Osteoblast (primary cell): Measurements from ENCODE around the gene NAGA. TPM values are rescaled to one million over a fixed set of nuclear protein-coding genes. Genes with fewer than 3 reads are reported as not detected.
"Not testable (repeated sequence)": the region's sequence is repeated elsewhere in the genome, so short reads cannot be mapped to it uniquely, and the experiment has no call there.

Source experiments
- DNase-seq: peaks from one replicate; pipeline ENCODE4 v3.0.0; 2011; ENCODE audit warnings: low spot score, mixed read lengths; ENCODE audit not compliant: insufficient read length; ENCODE audit errors: missing footprints
- H2AFZ ChIP-seq: 2 replicates; pipeline ENCODE4 v1.6.0; 2011; ENCODE audit warnings: mild to moderate bottlenecking, low read length
- H3K27ac ChIP-seq: 2 replicates; pipeline ENCODE4 v1.5.1; 2011; ENCODE audit warnings: mild to moderate bottlenecking, low read depth, low read length, moderate library complexity
- H3K27me3 ChIP-seq: 2 replicates; pipeline ENCODE4 v1.6.0; 2012; ENCODE audit warnings: mild to moderate bottlenecking, control low read depth, inconsistent platforms, low read length, moderate library complexity; ENCODE audit not compliant: insufficient read depth
- H3K36me3 ChIP-seq: 2 replicates; pipeline ENCODE4 v1.5.1; 2011; ENCODE audit warnings: mild to moderate bottlenecking, low read length, control low read depth, moderate library complexity; ENCODE audit not compliant: insufficient read depth
- H3K4me1 ChIP-seq: 2 replicates; pipeline ENCODE4 v1.5.1; 2011; ENCODE audit warnings: mild to moderate bottlenecking, low read length, control low read depth, moderate library complexity; ENCODE audit not compliant: insufficient read depth
- H3K4me2 ChIP-seq: 2 replicates; pipeline ENCODE4 v1.6.0; 2011; ENCODE audit warnings: mild to moderate bottlenecking, low read length; ENCODE audit not compliant: insufficient read depth
- H3K4me3 ChIP-seq: fragments of 200-600 bp; sonication (generic); 3 replicates; pipeline ENCODE4 v1.5.1; 2012; ENCODE audit warnings: mild to moderate bottlenecking, low read length, inconsistent platforms; ENCODE audit not compliant: insufficient read depth
- H3K79me2 ChIP-seq: 2 replicates; pipeline ENCODE4 v1.6.0; 2012; ENCODE audit warnings: mild to moderate bottlenecking, low read length, control low read depth, inconsistent platforms; ENCODE audit not compliant: insufficient read depth
- H3K9me3 ChIP-seq: 2 replicates; pipeline ENCODE4 v1.5.1; 2011; ENCODE audit warnings: low read depth, low read length, control low read depth
- H4K20me1 ChIP-seq: 2 replicates; pipeline ENCODE4 v1.6.0; 2012; ENCODE audit warnings: mild to moderate bottlenecking, low read length, control low read depth; ENCODE audit not compliant: insufficient read depth
- CTCF ChIP-seq: IDR thresholded peaks from 2 replicates; pipeline ENCODE4 v1.5.1; 2011; ENCODE audit warnings: mild to moderate bottlenecking, low read depth, low read length, moderate library complexity; ENCODE audit errors: extremely low read depth
- total RNA-seq: library from RNA; depleted of rRNA; stranded (reverse); fragments of >200 nt; gene quantifications from 2 replicates; pipeline ENCODE4 v1.2.3, GENCODE V29; 2012

NAGA gene
- total RNA-seq, 1 donor: 44.2 TPM

DNA sequence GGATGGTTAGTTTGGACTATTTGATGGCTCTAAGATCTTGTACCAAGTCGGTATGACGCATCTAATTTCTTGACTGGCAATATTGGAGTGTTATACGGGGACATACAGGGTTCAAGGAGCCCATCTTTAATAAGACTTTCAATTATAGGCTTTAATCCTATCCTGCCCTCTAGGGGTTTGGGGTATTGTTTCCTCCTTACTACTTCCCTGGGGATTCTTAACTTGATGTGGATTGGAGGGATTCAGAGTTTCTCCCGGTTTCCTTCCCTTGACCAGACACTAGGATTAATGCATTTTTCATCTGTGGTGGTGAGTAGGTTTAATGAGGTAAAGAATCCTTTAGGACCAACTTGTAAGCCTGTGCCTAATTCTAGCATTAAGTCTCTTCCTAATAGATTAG, 41.2 kb upstream of the NAGA start:
- Histone ChIP-seq H4K20me1 (no peaks in the 10 kb centered on the region), H3K4me2 (no peak overlapping the region), H2AFZ (no peak overlapping the region), H3K36me3 (no peaks in the 10 kb centered on the region), H3K27ac (no peak overlapping the region), H3K27me3 (no peaks in the 10 kb centered on the region), H3K4me1 (no peaks in the 10 kb centered on the region), H3K9me3 (peaks cover 9% of the 10 kb centered on the region), H3K79me2 (no peaks in the 10 kb centered on the region), H3K4me3 (no peak overlapping the region)
- no peak for TF ChIP-seq CTCF
- no peak for DNase-seq

- TF ChIP-seq CTCF: no peak
- no peak for DNase-seq
- Histone ChIP-seq H3K79me2 (no peaks in the 10 kb centered on the region), H3K4me1 (no peaks in the 10 kb centered on the region), H4K20me1 (no peaks in the 10 kb centered on the region), H3K27ac (no peak overlapping the region), H3K36me3 (no peaks in the 10 kb centered on the region), H3K9me3 (peaks cover 6% of the 10 kb centered on the region), H2AFZ (no peak overlapping the region), H3K4me2 (no peak overlapping the region), H3K4me3 (no peak overlapping the region), H3K27me3 (no peaks in the 10 kb centered on the region)
Measured at GRCh38 chr22:42108848-42109247, 38.2 kb upstream of the NAGA start.

- H3K4me2 ChIP-seq, H3K36me3 ChIP-seq, H3K9me3 ChIP-seq, H4K20me1 ChIP-seq, H3K4me3 ChIP-seq, H3K79me2 ChIP-seq, H2AFZ ChIP-seq, H3K4me1 ChIP-seq, H3K27ac ChIP-seq, DNase-seq, H3K27me3 ChIP-seq: not testable (repeated sequence)
Measured at GRCh38 chr22:42104332-42104860, 33.8 kb upstream of the NAGA start.

- DNase-seq: no peak
Measured at GRCh38 chr22:42101199-42101598, 30.6 kb upstream of the NAGA start.

More at GRCh38 chr22:42101199-42101598, 30.6 kb upstream of the NAGA start:
- no peak overlapping the region for H3K4me3 ChIP-seq
- H3K4me2 ChIP-seq: no peak overlapping the region
- H3K27ac ChIP-seq: no peak overlapping the region
- peaks cover 6% of the 10 kb centered on the region for H3K9me3 ChIP-seq
- no peaks in the 10 kb centered on the region for H3K4me1 ChIP-seq
- no peak for TF ChIP-seq CTCF
- no peak overlapping the region for H2AFZ ChIP-seq
- H3K27me3 ChIP-seq: no peaks in the 10 kb centered on the region
- H4K20me1 ChIP-seq: no peaks in the 10 kb centered on the region
- no peaks in the 10 kb centered on the region for H3K36me3 ChIP-seq
- no peaks in the 10 kb centered on the region for H3K79me2 ChIP-seq
